Choroid plexus epithelial cell (primary cell): ENCODE measurements around the gene MACC1.

ENCODE experiments used
- DNase-seq: peaks from one replicate; pipeline ENCODE4 v3.0.0-alpha.2; 2010; ENCODE audit warnings: low read depth
- H3K4me3 ChIP-seq: 2 replicates; pipeline ENCODE4 v1.5.1; 2011; ENCODE audit warnings: low read depth, mild to moderate bottlenecking, control low read depth, low read length, moderate library complexity
- TF ChIP-seq, protein P1 (sequence below): conservative IDR thresholded peaks from 2 replicates; pipeline ENCODE4 v1.5.1; 2011; ENCODE audit warnings: low read depth, mild to moderate bottlenecking, control low read depth, inconsistent platforms, low read length, moderate library complexity

MACC1 gene

DNA sequence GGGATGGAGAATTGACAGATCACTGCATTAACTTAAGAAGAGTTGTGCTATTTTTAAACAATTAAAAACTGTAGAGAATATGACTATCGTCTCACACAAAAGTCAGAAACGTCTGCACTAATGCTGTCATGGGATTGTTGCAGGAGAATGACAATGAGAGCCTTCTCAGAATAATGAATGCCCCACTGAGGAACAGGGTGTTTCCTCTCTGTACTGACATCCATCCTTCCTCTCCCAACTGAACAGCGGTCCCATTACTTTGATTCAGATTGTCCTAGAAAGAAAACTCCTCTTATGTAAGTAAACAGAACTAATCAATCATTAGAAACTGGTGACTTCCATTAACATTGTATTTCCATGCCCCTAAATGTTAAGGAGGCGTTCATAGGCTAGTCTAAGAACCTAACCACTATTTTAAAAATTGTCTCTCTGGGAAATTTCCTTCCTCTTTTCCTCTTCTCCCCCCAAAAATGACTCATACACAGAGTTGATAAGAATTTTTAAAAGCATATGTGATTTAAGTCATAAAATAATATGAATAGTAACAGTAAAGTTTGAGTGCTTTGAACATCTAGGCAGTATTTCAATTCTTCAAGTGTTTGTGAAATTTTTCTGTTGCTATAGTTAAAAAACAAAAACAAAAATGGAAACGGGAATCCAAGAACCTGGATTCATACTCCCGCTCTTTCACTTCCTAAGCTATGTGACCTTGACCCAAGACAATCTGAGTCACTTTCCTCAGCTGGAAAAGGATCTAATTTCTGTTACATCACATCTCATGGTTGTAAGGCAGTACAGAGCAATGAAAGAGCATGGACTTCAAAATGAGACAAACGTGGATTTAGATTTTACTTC lies 12.7 kb upstream of the MACC1 start:
- TF ChIP-seq, protein P1, sequence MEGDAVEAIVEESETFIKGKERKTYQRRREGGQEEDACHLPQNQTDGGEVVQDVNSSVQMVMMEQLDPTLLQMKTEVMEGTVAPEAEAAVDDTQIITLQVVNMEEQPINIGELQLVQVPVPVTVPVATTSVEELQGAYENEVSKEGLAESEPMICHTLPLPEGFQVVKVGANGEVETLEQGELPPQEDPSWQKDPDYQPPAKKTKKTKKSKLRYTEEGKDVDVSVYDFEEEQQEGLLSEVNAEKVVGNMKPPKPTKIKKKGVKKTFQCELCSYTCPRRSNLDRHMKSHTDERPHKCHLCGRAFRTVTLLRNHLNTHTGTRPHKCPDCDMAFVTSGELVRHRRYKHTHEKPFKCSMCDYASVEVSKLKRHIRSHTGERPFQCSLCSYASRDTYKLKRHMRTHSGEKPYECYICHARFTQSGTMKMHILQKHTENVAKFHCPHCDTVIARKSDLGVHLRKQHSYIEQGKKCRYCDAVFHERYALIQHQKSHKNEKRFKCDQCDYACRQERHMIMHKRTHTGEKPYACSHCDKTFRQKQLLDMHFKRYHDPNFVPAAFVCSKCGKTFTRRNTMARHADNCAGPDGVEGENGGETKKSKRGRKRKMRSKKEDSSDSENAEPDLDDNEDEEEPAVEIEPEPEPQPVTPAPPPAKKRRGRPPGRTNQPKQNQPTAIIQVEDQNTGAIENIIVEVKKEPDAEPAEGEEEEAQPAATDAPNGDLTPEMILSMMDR, result no peak
- DNase-seq, result peak; percentile 95
- no peak overlapping the region for H3K4me3 ChIP-seq

DNA sequence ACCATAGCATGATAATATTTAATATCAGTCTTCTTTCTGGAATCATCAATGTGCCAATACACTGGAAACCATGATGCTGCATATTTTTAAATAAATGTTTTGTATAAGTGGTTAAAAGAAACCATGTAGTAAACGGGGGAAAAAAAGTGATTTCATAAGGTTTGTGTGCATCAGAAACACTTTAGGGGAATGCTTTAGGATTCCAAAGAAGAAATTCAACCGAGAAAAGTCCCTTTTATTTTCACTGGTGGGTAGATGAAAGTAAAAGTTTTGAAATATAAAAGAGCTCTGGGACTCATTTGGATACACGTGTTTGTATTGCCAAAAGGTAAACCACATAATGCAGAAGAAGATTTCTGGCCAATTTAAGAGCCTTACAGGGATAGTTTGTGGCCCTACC lies 11.9 kb upstream of the MACC1 start:
- H3K4me3 ChIP-seq, result no peak overlapping the region
- DNase-seq, result no peak
- TF ChIP-seq, protein P1, result no peak

GRCh38 chr7:20228654-20229053 lies 11.5 kb upstream of the MACC1 start:
- H3K4me3 ChIP-seq, result no peak overlapping the region
- TF ChIP-seq, protein P1, result no peak
- DNase-seq, result no peak

GRCh38 chr7:20227291-20227795 lies 10.2 kb upstream of the MACC1 start:
- no peak for DNase-seq
- no peak overlapping the region for H3K4me3 ChIP-seq
- TF ChIP-seq, protein P1, result no peak

DNA sequence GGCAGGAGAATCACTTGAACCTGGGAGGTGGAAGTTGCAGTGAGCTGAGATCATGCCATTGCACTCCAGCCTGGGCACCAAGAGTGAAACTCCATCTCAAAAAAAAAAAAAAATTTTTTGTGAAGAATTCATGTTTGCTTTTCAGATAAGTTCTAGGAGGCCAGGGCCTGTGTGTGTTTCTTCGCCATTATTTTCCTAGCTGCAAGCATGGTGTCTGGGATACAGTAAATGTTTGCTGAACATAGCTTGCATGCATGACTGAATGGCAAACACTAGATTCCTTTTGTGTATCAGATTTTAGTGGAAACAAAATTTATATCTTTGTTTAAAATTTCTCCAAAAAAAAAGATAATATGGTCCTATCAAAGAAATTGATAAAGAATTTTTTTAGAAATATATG lies 9.7 kb upstream of the MACC1 start:
- H3K4me3 ChIP-seq, result no peak overlapping the region
- DNase-seq, result no peak
- TF ChIP-seq, protein P1, result no peak

- H3K4me3 ChIP-seq, result no peak overlapping the region
- DNase-seq, result no peak
- TF ChIP-seq, protein P1, result no peak
Observed at GRCh38 chr7:20225384-20225783, 8.2 kb upstream of the MACC1 start.

DNA sequence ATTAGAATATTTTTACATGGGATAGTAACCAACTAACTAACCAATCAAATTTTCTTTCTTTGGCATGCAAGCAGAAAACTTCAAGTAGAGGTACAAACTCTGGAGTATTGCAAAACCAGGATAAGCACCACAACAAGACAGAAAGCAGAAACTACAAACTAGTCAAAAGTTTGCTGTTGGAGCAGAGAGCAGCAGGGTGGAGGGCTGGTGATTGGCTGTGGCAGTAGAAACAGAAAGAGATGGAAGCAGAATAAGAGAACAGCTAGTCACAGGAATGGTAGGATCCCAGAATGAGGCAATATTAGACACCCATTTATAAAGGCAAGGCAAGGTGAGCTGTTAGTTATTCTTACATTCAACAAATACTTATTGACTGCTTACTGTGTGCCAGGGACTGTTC lies 6.8 kb upstream of the MACC1 start:
- TF ChIP-seq, protein P1, result no peak
- DNase-seq, result no peak

More for the DNA sequence above, 6.8 kb upstream of the MACC1 start:
- H3K4me3 ChIP-seq, result no peak overlapping the region
